IMR-90 (cell line): ENCODE measurements around the gene PRKCH. TPM values are rescaled to one million over a fixed set of nuclear protein-coding genes. Genes with fewer than 3 reads are reported as not detected.
A peak's percentile ranks its signal among the peaks of the same experiment; 100 is the strongest.

Experiments
- ATAC-seq: fragments of 200-7000 bp; cut with Tn5 transposase; 2 replicates; pipeline ENCODE4 v1.9.1; 2020; ENCODE audit warnings: low read depth, mild to moderate bottlenecking, moderate library complexity
- BruUV-seq: library from RNA; stranded (reverse); fragments of 400-500 nt; replicated peaks from 2 replicates; lab custom pipeline; 2021; lab: Mats Ljungman, UMichigan
- CTCF ChIA-PET: fragments of 300-600 bp; formaldehyde crosslinking; extraction: SDS; loops from one replicate; lab custom pipeline; 2021; ENCODE audit warnings: antibody characterized with exemption; lab: Yijun Ruan, JAX
- POLR2A ChIA-PET: fragments of 300-600 bp; sonication (Branson Sonifier 250); formaldehyde crosslinking; loops from one replicate; lab custom pipeline; 2022; ENCODE audit warnings: antibody characterized with exemption; ENCODE audit not compliant: unreplicated experiment; lab: Charles Lee
- DNase-seq: peaks from one replicate; pipeline ENCODE4 v3.0.0; 2013
- H2AFZ ChIP-seq: replicated peaks from 2 replicates; pipeline ENCODE3; 2013; ENCODE audit warnings: low read length, mild to moderate bottlenecking; ENCODE audit not compliant: poor library complexity
- H2AK5ac ChIP-seq: 2 replicates; pipeline ENCODE4 v1.6.1; 2013; ENCODE audit warnings: low read depth, low read length, inconsistent platforms
- H2AK9ac ChIP-seq: replicated peaks from 2 replicates; pipeline ENCODE3; 2013; ENCODE audit warnings: mild to moderate bottlenecking, low read depth, low read length, moderate library complexity; ENCODE audit not compliant: poor library complexity
- H2BK120ac ChIP-seq: 2 replicates; pipeline ENCODE4 v1.6.1; 2013; ENCODE audit warnings: low read depth, low read length, inconsistent platforms
- H2BK15ac ChIP-seq: 3 replicates; pipeline ENCODE4 v1.6.1; 2013; ENCODE audit warnings: low read depth, low read length, inconsistent platforms
- H2BK20ac ChIP-seq: 2 replicates; pipeline ENCODE4 v1.6.1; 2013; ENCODE audit warnings: low read depth, mild to moderate bottlenecking, inconsistent platforms, low read length, moderate library complexity
- H2BK5ac ChIP-seq: 2 replicates; pipeline ENCODE4 v1.6.1; 2013; ENCODE audit warnings: mild to moderate bottlenecking, low read depth, low read length, inconsistent platforms; ENCODE audit not compliant: poor library complexity, severe bottlenecking
- H3K14ac ChIP-seq: replicated peaks from 2 replicates; pipeline ENCODE4 v1.6.1; 2013; ENCODE audit warnings: low read depth, low read length, inconsistent platforms
- H3K18ac ChIP-seq: 2 replicates; pipeline ENCODE4 v1.6.1; 2013; ENCODE audit warnings: low read depth, low read length, control low read depth
- H3K23ac ChIP-seq: 2 replicates; pipeline ENCODE4 v1.6.1; 2013; ENCODE audit warnings: low read depth, low read length, inconsistent platforms
- H3K27ac ChIP-seq: 2 replicates; pipeline ENCODE4 v1.5.1; 2013; ENCODE audit warnings: mild to moderate bottlenecking, control low read depth, low read length; ENCODE audit not compliant: insufficient read depth
- H3K27me3 ChIP-seq: 2 replicates; pipeline ENCODE4 v1.6.1; 2013; ENCODE audit warnings: low read length; ENCODE audit not compliant: control insufficient read depth, insufficient read depth
- H3K36me3 ChIP-seq: 2 replicates; pipeline ENCODE4 v1.6.1; 2013; ENCODE audit warnings: low read length, mixed read lengths; ENCODE audit not compliant: control insufficient read depth, insufficient read depth
- H3K4ac ChIP-seq: 2 replicates; pipeline ENCODE4 v1.6.1; 2013; ENCODE audit warnings: low read depth, low read length, inconsistent platforms
- H3K4me1 ChIP-seq: 2 replicates; pipeline ENCODE4 v1.6.1; 2013; ENCODE audit warnings: low read length, mixed read lengths; ENCODE audit not compliant: control insufficient read depth, insufficient read depth
- H3K4me2 ChIP-seq: 2 replicates; pipeline ENCODE4 v1.6.1; 2013; ENCODE audit warnings: low read depth, mild to moderate bottlenecking, control low read depth, low read length, moderate library complexity
- H3K4me3 ChIP-seq: 2 replicates; pipeline ENCODE4 v1.5.1; 2013; ENCODE audit warnings: low read depth, mild to moderate bottlenecking, control low read depth, low read length, moderate library complexity; ENCODE audit not compliant: insufficient read depth
- H3K56ac ChIP-seq: 2 replicates; pipeline ENCODE4 v1.6.1; 2013; ENCODE audit warnings: low read length, inconsistent platforms; ENCODE audit not compliant: insufficient read depth; ENCODE audit errors: extremely low read depth
- H3K79me1 ChIP-seq, 2 experiments: 2 replicates each; pipeline ENCODE4 v1.6.1; 2013; ENCODE audit warnings: low read length in 2 of 2, inconsistent platforms in 1 of 2, low read depth in 1 of 2
- H3K9ac ChIP-seq: 2 replicates; pipeline ENCODE4 v1.6.1; 2013; ENCODE audit warnings: low read depth, low read length, control low read depth
- H3K9me1 ChIP-seq: 2 replicates; pipeline ENCODE4 v1.6.1; 2013; ENCODE audit warnings: low read length, inconsistent platforms; ENCODE audit not compliant: insufficient read depth
- H3K9me3 ChIP-seq: 2 replicates; pipeline ENCODE4 v1.6.1; 2013; ENCODE audit warnings: low read length; ENCODE audit not compliant: control insufficient read depth, insufficient read depth
- H4K20me1 ChIP-seq: 2 replicates; pipeline ENCODE4 v1.6.1; 2013; ENCODE audit warnings: low read length, inconsistent platforms; ENCODE audit not compliant: insufficient read depth
- H4K5ac ChIP-seq: 2 replicates; pipeline ENCODE4 v1.6.1; 2013; ENCODE audit warnings: mild to moderate bottlenecking, low read depth, low read length, control low read depth
- H4K8ac ChIP-seq, 2 experiments: 2 replicates each; pipeline ENCODE4 v1.6.1; 2013; ENCODE audit warnings: low read depth in 2 of 2, low read length in 2 of 2, control low read depth in 1 of 2, inconsistent platforms in 1 of 2
- H4K91ac ChIP-seq: 2 replicates; pipeline ENCODE4 v1.6.1; 2013; ENCODE audit warnings: low read depth, low read length, inconsistent platforms; ENCODE audit not compliant: insufficient read depth
- BHLHE40 ChIP-seq: fragments of 150-350 bp; IDR thresholded peaks from 2 replicates; pipeline ENCODE4 v1.6.1; 2016; ENCODE audit warnings: mild to moderate bottlenecking, low read depth, low read length
- CHD1 ChIP-seq: IDR thresholded peaks from 2 replicates; pipeline ENCODE4 v1.6.1; 2012; ENCODE audit warnings: low read depth, low read length, improper control_type of control experiment
- FOS ChIP-seq: fragments of 150-350 bp; IDR thresholded peaks from 2 replicates; pipeline ENCODE4 v1.6.1; 2016; ENCODE audit warnings: low read depth, low read length
- MAZ ChIP-seq: IDR thresholded peaks from 2 replicates; pipeline ENCODE4 v1.6.1; 2012; ENCODE audit warnings: low read depth, mild to moderate bottlenecking, low read length, improper control_type of control experiment, moderate library complexity, borderline replicate concordance
- RCOR1 ChIP-seq: IDR thresholded peaks from 2 replicates; pipeline ENCODE4 v1.6.1; 2012; ENCODE audit warnings: mild to moderate bottlenecking, low read length, improper control_type of control experiment; ENCODE audit not compliant: insufficient replicate concordance
- WGBS, 2 experiments: methylation state at CpG; one replicate each; pipeline versions ENCODE4 v1.1.5 to v1.1.7; 2013; ENCODE audit warnings: missing lambda C conversion rate in 2 of 2; ENCODE audit not compliant: insufficient read length in 1 of 2; ENCODE audit errors: extremely low coverage in 2 of 2; 5-methylcytosine and 5-hydroxymethylcytosine counted together
- dilution Hi-C: fragments of 300-500 bp; cut with HindIII; formaldehyde crosslinking; loops from one replicate; pipeline ENCODE4 v1.14.3; 2018; ENCODE audit warnings: low sequenced_read_pairs; ENCODE audit not compliant: unreplicated experiment
- in situ Hi-C: fragments of 300-500 bp; cut with MboI; formaldehyde crosslinking; loops from 3 replicates; pipeline ENCODE4 v1.14.3; 2019; ENCODE audit warnings: low sequenced_read_pairs, inconsistent platforms, mixed read lengths
- intact Hi-C: fragments of 100-400 bp; cut with micrococcal nuclease; formaldehyde crosslinking; loops from 2 replicates; pipeline ENCODE4 v1.10.0; 2022
- polyA plus RNA-seq, 3 experiments: library from polyadenylated mRNA; depleted of rRNA; stranded (reverse); fragments of >200 nt; gene quantifications; 2 replicates each; pipeline ENCODE4 v1.2.3, GENCODE V29; 2012; ENCODE audit warnings: low replicate concordance in 1 of 3
- total RNA-seq: library from RNA; depleted of rRNA; stranded (reverse); fragments of >200 nt; gene quantifications from 2 replicates; pipeline ENCODE4 v1.2.3, GENCODE V29; 2012

The PRKCH gene
- total and polyA plus RNA-seq, 2 of the 4 experiments (the other 2 are of a cell fraction), result 1.6 to 2.3 TPM

- WGBS, 2 experiments, result no CpG with 5 or more reads among the region's 3 CpGs
- H3K27me3 ChIP-seq, result peaks cover 17% of the 10 kb centered on the region
- H4K5ac ChIP-seq, result no peak overlapping the region
- H3K4me2 ChIP-seq, result 0 out of 2 replicates have a peak overlapping the region, but pooled peaks have one; percentile 42
- 0 out of 2 replicates have a peak overlapping the region, but pooled peaks have one; percentile 52 for H3K14ac ChIP-seq
- no peaks in the 10 kb centered on the region for H4K20me1 ChIP-seq
- no peak overlapping the region for H2BK5ac ChIP-seq
- no peaks in the 10 kb centered on the region for H3K9me1 ChIP-seq
- H3K23ac ChIP-seq, result no peak overlapping the region
- H3K36me3 ChIP-seq, result no peaks in the 10 kb centered on the region
- no peak overlapping the region for H3K4me3 ChIP-seq
- H3K18ac ChIP-seq, result no peak overlapping the region
- no peak overlapping the region for H2BK20ac ChIP-seq
- no peak overlapping the region for H2BK15ac ChIP-seq
- no peak for DNase-seq
- no peaks in the 10 kb centered on the region for H3K9me3 ChIP-seq
- H3K4me1 ChIP-seq, result no peaks in the 10 kb centered on the region
- H3K4ac ChIP-seq, result no peak overlapping the region
- ChIA-PET CTCF (interaction anchor here (0.6 to 1.7 kb wide), 4 partner anchors 10 to 257 kb away, joined by 3 to 8 read pairs (median 4); no protein-coding TSS in a partner anchor), POLR2A (no interaction called here)
- no peak overlapping the region for H4K91ac ChIP-seq
- H3K9ac ChIP-seq, result no peak overlapping the region
- in situ Hi-C loops, result loop anchor here (5.0 kb wide), 1 partner anchor 541 kb away; no protein-coding TSS in a partner anchor
- no peak for ATAC-seq
- H3K79me1 ChIP-seq, result no peaks in the 10 kb centered on the region
- peak overlapping the region; percentile 40 for H2AFZ ChIP-seq
- no peak overlapping the region for H2AK5ac ChIP-seq
- H2BK120ac ChIP-seq, result no peak overlapping the region
- no TSS peak for BruUV-seq
- dilution Hi-C loops, result no loop called here
- H2AK9ac ChIP-seq, result peak overlapping the region; percentile 29
- intact Hi-C loops, result loop anchor here (2.0 kb wide), 2 partner anchors 161 to 831 kb away; no protein-coding TSS in a partner anchor
- no peak overlapping the region for H3K27ac ChIP-seq
- no peak overlapping the region for H4K8ac ChIP-seq
- TF ChIP-seq FOS, result no peak
- no peak for TF ChIP-seq CHD1
- TF ChIP-seq MAZ, result no peak
- no peak for TF ChIP-seq BHLHE40
- TF ChIP-seq RCOR1, result no peak
- H3K56ac ChIP-seq, result no peak overlapping the region
Measured at GRCh38 chr14:61296151-61296550, 25.2 kb upstream of the PRKCH start.
